Islet precursor cell (in vitro differentiated cells): ENCODE data around the gene CDK2.
"Not testable (repeated sequence)": the region's sequence is repeated elsewhere in the genome, so short reads cannot be mapped to it uniquely, and the experiment has no call there.

ENCODE experiments used
- DNase-seq: peaks from one replicate; pipeline ENCODE4 v3.0.0-alpha.2; 2018

CDK2 gene

GRCh38 chr12:55982319-55982936 lies 15.8 kb downstream of the CDK2 start:
- no peak for DNase-seq

DNA sequence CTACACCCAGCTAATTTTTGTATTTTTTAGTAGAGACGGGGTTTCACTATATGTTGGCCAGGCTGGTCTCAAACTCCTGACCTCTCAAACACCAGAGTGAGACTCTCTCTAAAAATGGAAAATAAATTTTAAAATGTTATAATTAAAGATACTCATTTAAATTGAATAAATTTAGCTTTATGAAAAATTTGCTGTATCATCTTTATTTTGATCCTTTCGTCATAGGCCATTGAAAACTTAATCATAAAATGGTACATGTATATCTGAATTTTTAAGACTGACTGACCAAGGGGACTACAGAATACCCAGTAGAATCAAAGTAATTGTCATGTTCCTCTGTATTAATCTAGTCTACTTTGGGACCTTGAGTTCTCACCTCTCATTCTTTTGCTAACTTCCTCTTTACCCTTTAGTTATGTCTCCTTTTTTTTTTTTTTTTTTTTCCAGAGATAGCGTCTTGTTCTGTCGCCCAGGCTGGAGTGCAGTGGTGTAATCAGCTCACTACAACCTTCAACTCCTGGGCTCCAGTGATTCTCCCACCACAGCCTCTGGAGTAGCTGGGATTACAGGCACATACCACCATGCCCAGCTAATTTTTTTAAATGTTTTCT lies 16.7 kb downstream of the CDK2 start:
- DNase-seq, result no peak

GRCh38 chr12:55984861-55985260 lies 18.2 kb downstream of the CDK2 start:
- DNase-seq, result no peak

- no peak for DNase-seq
Observed at GRCh38 chr12:55985341-55985740, 18.7 kb downstream of the CDK2 start.

DNA sequence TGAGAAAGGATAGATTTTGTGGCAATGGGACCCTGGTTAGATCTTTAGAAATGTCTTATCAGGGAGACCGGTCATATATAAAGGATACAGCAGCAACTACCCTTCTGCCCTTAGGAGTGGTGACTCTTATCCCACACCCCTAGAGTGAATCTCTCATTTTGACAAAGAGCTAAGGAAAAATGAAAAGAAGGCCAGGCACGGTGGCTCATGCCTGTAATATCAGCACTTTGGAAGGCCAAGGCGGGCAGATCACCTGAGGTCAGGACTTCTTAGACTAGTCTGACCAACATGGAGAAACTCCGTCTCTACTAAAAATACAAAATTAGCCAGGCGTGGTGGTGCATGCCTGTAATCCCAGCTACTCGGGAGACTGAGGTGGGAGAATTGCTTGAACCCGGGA lies 19.3 kb downstream of the CDK2 start:
- not testable (repeated sequence) for DNase-seq

- DNase-seq, result no peak
Observed at GRCh38 chr12:55991110-55991509, 24.5 kb downstream of the CDK2 start.

DNA sequence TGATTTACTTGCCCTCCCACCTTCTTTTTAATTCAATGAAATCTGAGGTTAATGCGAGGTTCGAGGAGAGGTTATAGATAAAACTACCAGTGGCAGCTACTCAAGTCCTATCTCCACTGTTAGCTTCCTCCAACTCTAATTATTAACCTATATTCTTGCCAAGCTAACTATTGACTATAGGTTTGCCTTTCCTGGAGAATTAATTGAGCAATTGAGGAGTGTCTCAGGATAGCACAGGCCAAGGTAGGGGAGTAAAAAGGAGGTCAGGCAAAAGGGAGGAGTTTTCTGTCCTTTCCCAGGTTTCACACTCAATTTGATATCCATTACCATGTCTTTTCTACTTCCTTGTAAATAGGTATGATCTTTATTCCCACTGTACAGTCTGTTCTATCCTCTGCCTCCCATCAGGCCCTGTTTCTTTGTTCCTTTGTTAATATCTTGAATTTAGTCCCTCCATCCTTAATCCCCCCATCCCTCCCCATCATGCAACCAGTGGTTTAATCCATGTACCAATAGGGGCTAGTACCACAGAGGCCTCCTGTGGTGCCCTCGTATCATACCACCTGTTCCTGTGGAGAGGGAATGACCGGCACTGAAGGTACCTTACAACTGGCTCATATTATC lies 26.7 kb downstream of the CDK2 start:
- no peak for DNase-seq

GRCh38 chr12:55995366-55995765 lies 28.7 kb downstream of the CDK2 start:
- no peak for DNase-seq

- no peak for DNase-seq
Observed at GRCh38 chr12:55996201-55996714, 29.6 kb downstream of the CDK2 start.

DNA sequence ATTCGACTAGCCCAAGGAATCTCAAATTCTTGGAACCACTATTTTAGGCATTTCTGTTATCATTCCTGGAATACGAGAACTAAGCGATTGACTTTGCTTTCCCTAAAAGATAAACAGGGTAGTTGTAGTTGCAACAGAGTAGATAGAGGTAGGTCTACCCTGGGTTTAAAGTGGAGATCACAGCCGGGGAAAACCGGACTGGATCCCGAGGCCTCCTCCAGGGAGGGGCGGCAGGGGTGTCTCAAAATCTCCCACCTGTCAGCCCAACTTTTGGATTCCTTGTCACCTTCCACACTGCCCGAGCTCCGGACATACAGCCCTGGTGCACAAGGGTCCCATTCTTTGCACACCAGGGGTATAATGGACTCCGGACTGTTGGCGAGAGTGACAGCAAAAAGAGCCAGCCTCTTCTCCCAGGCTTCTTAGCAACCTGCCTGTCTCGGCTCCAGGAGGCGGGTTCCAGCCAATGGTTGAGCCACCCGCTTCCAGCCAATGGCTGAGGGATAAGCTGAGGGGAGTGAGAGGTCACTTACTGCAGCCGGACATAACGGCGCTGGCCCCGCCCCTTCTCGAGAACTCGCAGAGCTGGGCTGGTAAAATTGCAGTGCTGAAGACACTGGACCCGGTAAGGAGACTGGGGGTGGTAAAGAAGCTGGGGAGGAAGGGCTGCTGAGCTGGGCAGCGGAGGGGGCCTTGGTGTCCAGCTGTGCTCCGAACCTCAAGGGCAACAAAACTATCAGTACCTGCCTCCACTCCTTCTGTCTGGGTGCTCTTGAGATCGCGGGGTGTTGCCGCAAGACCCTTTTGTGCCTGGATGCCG lies 30.3 kb downstream of the CDK2 start, which contains the start of gene SUOX:
SUOX (plus strand) TSS at position 562 of the 820 bp plus-strand sequence. CDS start 4,946 bp downstream, outside the sequence.
- DNase-seq, result peak; percentile 100

GRCh38 chr12:55997535-55997859 lies 30.9 kb downstream of the CDK2 start:
- no peak for DNase-seq

DNA sequence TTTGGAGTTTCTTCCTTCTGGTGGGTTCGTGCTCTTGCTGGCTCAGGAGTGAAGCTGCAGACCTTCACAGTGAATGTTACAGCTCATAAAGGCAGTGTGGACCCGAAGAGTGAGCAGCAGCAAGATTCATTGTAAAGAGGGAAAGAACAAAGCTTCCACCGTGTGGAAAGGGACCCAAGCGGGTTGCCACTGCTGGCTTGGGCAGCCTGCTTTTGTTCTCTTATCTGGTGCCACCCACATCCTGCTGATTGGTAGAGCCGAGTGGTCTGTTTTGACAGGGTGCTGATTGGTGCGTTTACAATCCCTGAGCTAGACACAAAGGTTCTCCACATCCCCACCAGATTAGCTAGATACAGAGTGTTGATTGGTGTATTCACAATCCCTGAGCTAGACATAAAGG lies 32.9 kb downstream of the CDK2 start:
- DNase-seq, result not testable (repeated sequence)

DNA sequence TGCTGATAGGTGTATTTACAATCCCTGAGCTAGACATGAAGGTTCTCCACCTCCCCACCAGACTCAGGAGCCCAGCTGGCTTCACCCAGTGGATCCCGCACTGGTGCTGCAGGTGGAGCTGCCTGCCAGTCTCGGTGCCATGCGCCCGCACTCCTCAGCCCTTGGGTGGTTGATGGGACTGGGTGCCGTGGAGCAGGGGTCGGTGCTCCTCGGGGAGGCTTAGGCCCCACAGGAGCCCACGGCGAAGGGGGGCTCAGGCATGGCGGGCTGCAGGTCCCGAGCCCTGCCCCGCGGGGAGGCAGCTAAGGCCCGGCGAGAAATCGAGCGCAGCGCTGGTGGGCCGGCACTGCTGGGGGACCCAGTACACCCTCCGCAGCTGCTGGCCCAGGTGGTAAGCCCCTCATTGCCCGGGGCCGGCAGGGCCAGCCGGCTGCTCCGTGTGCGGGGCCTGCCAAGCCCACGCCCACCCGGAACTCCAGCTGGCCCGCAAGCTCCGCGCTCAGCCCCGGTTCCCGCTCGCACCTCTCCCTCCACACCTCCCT lies 33.4 kb downstream of the CDK2 start:
- not testable (repeated sequence) for DNase-seq

DNA sequence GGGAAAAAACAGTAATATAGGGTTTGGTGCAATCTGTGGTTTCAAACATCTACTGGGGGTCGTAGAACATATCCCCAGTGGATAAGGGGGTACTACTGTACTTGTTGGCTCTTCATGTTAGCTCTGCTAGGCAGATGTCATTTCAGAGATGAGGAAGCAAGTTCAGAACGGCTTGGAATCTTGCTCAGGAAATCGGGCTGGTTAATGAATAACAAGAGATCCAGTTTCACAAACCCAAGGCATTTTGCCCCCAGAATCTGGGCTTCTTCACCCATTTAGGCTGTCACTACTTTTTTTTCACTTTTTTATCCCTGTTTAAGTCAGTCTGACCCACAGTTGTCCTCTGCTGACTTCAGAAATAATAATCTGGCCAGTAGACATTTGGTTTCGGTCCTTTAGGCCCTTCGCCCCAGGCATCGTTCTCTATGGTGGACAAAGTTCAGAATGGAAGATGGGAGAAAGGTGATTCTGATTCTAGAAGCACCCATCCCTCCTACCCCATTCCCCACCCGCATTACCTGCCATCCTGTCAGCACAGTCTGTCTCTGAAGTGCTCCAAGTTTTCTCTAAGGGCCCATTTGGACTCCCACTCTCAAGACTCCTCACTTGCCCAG lies 35.0 kb downstream of the CDK2 start:
- DNase-seq, result no peak

- not testable (repeated sequence) for DNase-seq
Observed at GRCh38 chr12:56003376-56003775, 36.7 kb downstream of the CDK2 start.

DNA sequence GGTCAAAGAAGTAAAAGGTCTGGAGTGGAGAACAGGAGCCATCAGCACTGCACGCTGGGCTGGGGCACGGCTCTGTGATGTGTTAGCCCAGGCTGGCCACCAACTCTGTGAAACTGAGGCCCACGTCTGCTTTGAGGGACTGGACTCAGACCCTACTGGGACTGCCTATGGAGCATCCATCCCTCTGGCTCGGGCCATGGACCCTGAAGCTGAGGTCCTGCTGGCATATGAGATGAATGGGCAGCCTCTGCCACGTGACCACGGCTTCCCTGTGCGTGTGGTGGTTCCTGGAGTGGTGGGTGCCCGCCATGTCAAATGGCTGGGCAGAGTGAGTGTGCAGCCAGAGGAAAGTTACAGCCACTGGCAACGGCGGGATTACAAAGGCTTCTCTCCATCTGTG lies 37.6 kb downstream of the CDK2 start:
- DNase-seq, result no peak

GRCh38 chr12:56007564-56008559 lies 41.2 kb downstream of the CDK2 start:
- DNase-seq, result peak; percentile 88

DNA sequence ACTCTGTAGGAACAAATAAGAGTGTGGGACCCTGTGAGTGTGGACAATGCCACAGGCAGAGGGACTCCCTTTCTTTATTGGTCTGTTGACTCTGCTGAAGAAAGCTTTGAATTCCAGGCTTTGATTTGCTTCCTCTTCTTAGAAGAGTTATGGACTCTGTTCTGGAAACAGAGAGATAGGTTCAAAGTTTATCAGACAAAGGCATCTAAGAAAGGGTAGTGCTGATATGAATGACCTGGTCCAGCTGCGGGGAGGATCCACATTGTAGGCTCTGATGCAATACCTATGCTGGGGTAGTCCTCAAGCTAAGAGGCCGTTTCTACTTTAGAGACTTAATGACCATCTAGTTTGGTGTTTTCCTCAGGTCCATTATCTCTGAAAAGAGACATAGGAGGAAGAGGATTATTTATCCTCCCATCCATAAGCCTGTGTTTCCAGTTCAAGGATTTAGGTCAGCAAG lies 43.5 kb downstream of the CDK2 start:
- DNase-seq, result no peak

GRCh38 chr12:56011509-56012090 lies 45.0 kb downstream of the CDK2 start:
- no peak for DNase-seq

DNA sequence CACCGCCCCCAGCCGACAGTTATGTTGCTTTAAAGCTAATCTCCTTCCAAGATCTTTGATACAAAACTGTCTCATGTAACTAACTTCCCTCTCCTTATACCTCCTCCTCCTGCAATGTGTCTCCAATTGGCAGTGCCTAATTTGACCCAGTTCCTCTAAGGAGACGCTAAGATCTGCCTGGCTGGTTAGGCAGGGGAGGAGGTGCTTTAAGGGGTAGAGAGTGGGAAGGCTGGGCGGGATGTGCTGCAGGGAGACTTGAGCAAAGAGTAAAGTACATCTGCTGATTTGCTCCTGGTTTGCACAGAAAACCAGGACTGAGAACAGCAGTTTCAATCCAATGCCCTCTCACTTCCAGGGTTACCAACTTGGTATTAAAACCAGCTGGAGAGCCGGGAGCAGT lies 46.9 kb downstream of the CDK2 start:
- no peak for DNase-seq

DNA sequence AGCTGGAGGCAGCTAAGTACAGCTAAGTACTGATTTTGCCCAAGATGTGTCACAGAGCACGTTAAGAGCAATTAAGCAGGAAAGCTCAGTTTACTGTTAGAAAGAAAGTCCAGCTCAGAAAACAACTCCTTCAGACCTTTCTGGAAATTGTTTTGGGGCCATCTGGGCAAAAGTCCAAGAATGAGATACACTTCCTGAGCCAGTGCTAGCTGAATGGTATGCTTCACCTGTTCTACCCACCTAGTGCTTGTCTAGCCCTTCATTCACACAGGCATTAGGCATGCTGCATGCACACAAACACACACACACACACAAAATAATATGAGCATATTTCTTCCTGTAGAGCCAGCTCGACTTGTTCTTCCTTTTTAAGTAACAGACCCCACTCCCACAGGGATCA lies 47.6 kb downstream of the CDK2 start:
- DNase-seq, result no peak
